Measurements from ENCODE around the gene ETV3.

GRCh38 chr1:157176016-157176415, 37.8 kb upstream of the ETV3 start:
- TF ChIP-seq CTCF (IDR thresholded peaks at IDR 0.05) (no peak), POLR2AphosphoS5 (IDR thresholded peaks at IDR 0.05) (no peak), POLR2A (IDR thresholded peaks at IDR 0.05) (no peak), EP300 (IDR thresholded peaks at IDR 0.05; ENCODE audit: low read depth) (no peak)
